OCI-LY3 (cell line): ENCODE measurements around the gene SORL1.

Experiments
- CTCF ChIP-seq: fragments of 200-600, 300-600 bp; sonication (generic); IDR thresholded peaks from 2 replicates; pipeline ENCODE4 v1.5.1; 2014; ENCODE audit warnings: antibody characterized with exemption, low read length, low read depth
- EZH2phosphoT487 ChIP-seq: fragments of 200-600 bp; shearing (Covaris generic); IDR thresholded peaks from 2 replicates; pipeline ENCODE4 v1.6.1; 2018; ENCODE audit warnings: antibody characterized with exemption, mixed run types, low read depth

GRCh38 chr11:121570453-121570852 is 118.3 kb downstream of the SORL1 start:
- TF ChIP-seq CTCF (no peak), EZH2phosphoT487 (no peak)
